Measurements from ENCODE around the gene KRTAP5-11. TPM values are rescaled to one million over a fixed set of nuclear protein-coding genes. Genes with fewer than 3 reads are reported as not detected.
"Not testable (repeated sequence)": the region's sequence is repeated elsewhere in the genome, so short reads cannot be mapped to it uniquely, and the experiment has no call there.

The KRTAP5-11 gene
- total and polyA plus RNA-seq, 2 donors (not counting 3 experiments of a cell fraction or from before 2014, with no cell fraction given): not detected

DNA sequence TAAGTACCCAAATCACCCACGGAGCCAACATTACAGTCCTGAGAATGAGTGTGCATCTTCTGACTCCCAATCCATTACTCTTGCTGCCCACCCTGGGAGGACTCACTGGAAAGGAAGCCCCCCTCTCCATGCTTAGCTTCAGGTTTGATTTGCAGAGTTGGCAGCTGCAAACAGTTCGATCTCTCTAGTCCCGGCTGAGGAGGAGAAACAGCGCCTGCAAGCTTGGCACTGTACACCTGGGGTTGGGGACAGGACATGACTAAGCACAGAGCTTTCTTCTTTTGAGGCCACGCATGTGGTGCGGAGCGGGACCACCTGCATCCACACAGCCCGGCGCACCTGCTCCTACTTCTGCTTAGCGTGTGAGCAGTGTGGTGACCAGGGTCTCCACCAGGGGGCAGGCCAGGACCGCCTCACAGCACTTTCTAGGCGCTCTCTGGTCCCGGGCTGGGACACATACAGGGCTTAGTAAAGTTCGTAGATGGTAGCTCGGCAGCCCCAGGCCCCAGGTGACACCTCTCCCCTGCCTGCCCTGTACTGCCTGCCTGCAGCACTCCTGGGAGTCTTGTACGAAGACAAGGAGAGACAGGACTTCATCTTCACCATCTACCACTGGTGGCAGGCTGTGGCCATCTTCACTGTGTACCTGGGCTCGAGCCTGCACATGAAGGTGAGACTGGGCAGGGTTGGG is 22.3 kb upstream of the KRTAP5-11 start:
- dilution Hi-C loops (cut with MboI; ENCODE audit: extremely low pct_ligation_motif_present, low sequenced_read_pairs); H3K27ac ChIP-seq (ENCODE audit: insufficient read depth, low read depth, low read length); H3K9me3 ChIP-seq (replicated peaks; ENCODE audit: control insufficient read depth, insufficient read depth, low read length); H3K79me2 ChIP-seq (ENCODE audit: control insufficient read depth, insufficient read depth, low read length); H3K4me1 ChIP-seq (ENCODE audit: control insufficient read depth, extremely low read depth, insufficient read depth, low read length); H3K4me2 ChIP-seq (ENCODE audit: insufficient read depth, low read length); H3K9ac ChIP-seq (replicated peaks; ENCODE audit: extremely low read depth, insufficient read depth, low read length); H3K9me1 ChIP-seq (replicated peaks; ENCODE audit: control insufficient read depth, extremely low read depth, insufficient read depth, low read length); CTCF ChIA-PET; H3K36me3 ChIP-seq (ENCODE audit: control insufficient read depth in 2 of 2, extremely low read depth in 1 of 2, insufficient read depth in 2 of 2, low read length in 2 of 2); H3K4me3 ChIP-seq (replicated peaks in 1 of 3; ENCODE audit: insufficient read depth in 1 of 3, low read depth in 1 of 3, low read length in 3 of 3); intact Hi-C loops (cut with micrococcal nuclease); H2AFZ ChIP-seq (ENCODE audit: low read depth, low read length); H4K20me1 ChIP-seq (replicated peaks; ENCODE audit: control insufficient read depth, extremely low read depth, insufficient read depth, low read length); H3K27me3 ChIP-seq (ENCODE audit: control insufficient read depth in 2 of 2, insufficient read depth in 2 of 2, low read length in 2 of 2); POLR2A ChIA-PET; DNase-seq (ENCODE audit: low read depth, low spot score); BruUV-seq (replicated peaks): not testable (repeated sequence)
- FAIRE-seq: peak; percentile 24
- TF ChIP-seq, protein P1, sequence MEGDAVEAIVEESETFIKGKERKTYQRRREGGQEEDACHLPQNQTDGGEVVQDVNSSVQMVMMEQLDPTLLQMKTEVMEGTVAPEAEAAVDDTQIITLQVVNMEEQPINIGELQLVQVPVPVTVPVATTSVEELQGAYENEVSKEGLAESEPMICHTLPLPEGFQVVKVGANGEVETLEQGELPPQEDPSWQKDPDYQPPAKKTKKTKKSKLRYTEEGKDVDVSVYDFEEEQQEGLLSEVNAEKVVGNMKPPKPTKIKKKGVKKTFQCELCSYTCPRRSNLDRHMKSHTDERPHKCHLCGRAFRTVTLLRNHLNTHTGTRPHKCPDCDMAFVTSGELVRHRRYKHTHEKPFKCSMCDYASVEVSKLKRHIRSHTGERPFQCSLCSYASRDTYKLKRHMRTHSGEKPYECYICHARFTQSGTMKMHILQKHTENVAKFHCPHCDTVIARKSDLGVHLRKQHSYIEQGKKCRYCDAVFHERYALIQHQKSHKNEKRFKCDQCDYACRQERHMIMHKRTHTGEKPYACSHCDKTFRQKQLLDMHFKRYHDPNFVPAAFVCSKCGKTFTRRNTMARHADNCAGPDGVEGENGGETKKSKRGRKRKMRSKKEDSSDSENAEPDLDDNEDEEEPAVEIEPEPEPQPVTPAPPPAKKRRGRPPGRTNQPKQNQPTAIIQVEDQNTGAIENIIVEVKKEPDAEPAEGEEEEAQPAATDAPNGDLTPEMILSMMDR (IDR thresholded peaks at IDR 0.05; ENCODE audit: extremely low read depth in 1 of 2, insufficient read depth in 1 of 2, low read depth in 1 of 2, low read length in 2 of 2): peak in 1 of 2 donors; percentile 16

- H3K4me3 ChIP-seq (replicated peaks in 1 of 3; ENCODE audit: insufficient read depth in 1 of 3, low read depth in 1 of 3, low read length in 3 of 3); H3K79me2 ChIP-seq (ENCODE audit: control insufficient read depth, insufficient read depth, low read length); FAIRE-seq; H3K4me1 ChIP-seq (ENCODE audit: control insufficient read depth, extremely low read depth, insufficient read depth, low read length); POLR2A ChIA-PET; H3K36me3 ChIP-seq (ENCODE audit: control insufficient read depth in 2 of 2, extremely low read depth in 1 of 2, insufficient read depth in 2 of 2, low read length in 2 of 2); CTCF ChIA-PET; H3K9me1 ChIP-seq (replicated peaks; ENCODE audit: control insufficient read depth, extremely low read depth, insufficient read depth, low read length); intact Hi-C loops (cut with micrococcal nuclease); H3K27ac ChIP-seq (ENCODE audit: insufficient read depth, low read depth, low read length); H3K4me2 ChIP-seq (ENCODE audit: insufficient read depth, low read length); H3K27me3 ChIP-seq (ENCODE audit: control insufficient read depth in 2 of 2, insufficient read depth in 2 of 2, low read length in 2 of 2); H4K20me1 ChIP-seq (replicated peaks; ENCODE audit: control insufficient read depth, extremely low read depth, insufficient read depth, low read length); H3K9ac ChIP-seq (replicated peaks; ENCODE audit: extremely low read depth, insufficient read depth, low read length); DNase-seq (ENCODE audit: low read depth, low spot score); H3K9me3 ChIP-seq (replicated peaks; ENCODE audit: control insufficient read depth, insufficient read depth, low read length); BruUV-seq (replicated peaks); dilution Hi-C loops (cut with MboI; ENCODE audit: extremely low pct_ligation_motif_present, low sequenced_read_pairs); H2AFZ ChIP-seq (ENCODE audit: low read depth, low read length): not testable (repeated sequence)
Measured at GRCh38 chr11:71603221-71603620, 20.5 kb upstream of the KRTAP5-11 start.

DNA sequence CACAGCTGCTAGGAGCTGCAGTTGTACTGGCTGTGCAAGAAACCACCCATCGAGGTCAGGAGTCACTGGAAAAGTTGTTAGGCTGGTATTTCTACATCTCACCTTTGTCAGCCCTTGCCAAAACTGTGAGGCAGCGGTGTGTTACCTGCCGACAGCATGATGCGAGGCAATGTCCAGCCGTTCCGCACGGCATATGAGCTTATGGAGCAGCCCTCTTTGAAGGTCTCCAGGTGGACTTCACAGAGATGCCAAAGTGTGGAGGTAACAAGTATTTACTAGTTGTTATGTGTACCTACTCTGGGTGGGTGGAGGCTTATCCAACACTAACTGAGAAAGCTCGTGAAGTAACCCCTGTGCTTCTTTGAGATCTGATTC is 6.9 kb upstream of the KRTAP5-11 start:
- FAIRE-seq; H3K9me1 ChIP-seq (replicated peaks; ENCODE audit: control insufficient read depth, extremely low read depth, insufficient read depth, low read length); BruUV-seq (replicated peaks); POLR2A ChIA-PET; H3K4me3 ChIP-seq (replicated peaks in 1 of 3; ENCODE audit: insufficient read depth in 1 of 3, low read depth in 1 of 3, low read length in 3 of 3); H3K27me3 ChIP-seq (ENCODE audit: control insufficient read depth in 2 of 2, insufficient read depth in 2 of 2, low read length in 2 of 2); H3K9me3 ChIP-seq (replicated peaks; ENCODE audit: control insufficient read depth, insufficient read depth, low read length); DNase-seq (ENCODE audit: low read depth, low spot score); dilution Hi-C loops (cut with MboI; ENCODE audit: extremely low pct_ligation_motif_present, low sequenced_read_pairs); H3K4me2 ChIP-seq (ENCODE audit: insufficient read depth, low read length); H3K4me1 ChIP-seq (ENCODE audit: control insufficient read depth, extremely low read depth, insufficient read depth, low read length); H3K79me2 ChIP-seq (ENCODE audit: control insufficient read depth, insufficient read depth, low read length); H3K9ac ChIP-seq (replicated peaks; ENCODE audit: extremely low read depth, insufficient read depth, low read length); H3K36me3 ChIP-seq (ENCODE audit: control insufficient read depth in 2 of 2, extremely low read depth in 1 of 2, insufficient read depth in 2 of 2, low read length in 2 of 2); H4K20me1 ChIP-seq (replicated peaks; ENCODE audit: control insufficient read depth, extremely low read depth, insufficient read depth, low read length); H3K27ac ChIP-seq (ENCODE audit: insufficient read depth, low read depth, low read length); H2AFZ ChIP-seq (ENCODE audit: low read depth, low read length): not testable (repeated sequence)
- CTCF ChIA-PET: interaction anchor here (1.8 kb wide), 1 partner anchor 10 kb away, joined by 15 read pairs; no protein-coding TSS in a partner anchor
- intact Hi-C loops (cut with micrococcal nuclease): loop anchor here (10.0 kb wide), 1 partner anchor 105 kb away; no protein-coding TSS in a partner anchor
